ENCODE measurements around the gene GATA2. TPM values are rescaled to one million over a fixed set of nuclear protein-coding genes. Genes with fewer than 3 reads are reported as not detected.
A peak's percentile ranks its signal among the peaks of the same experiment; 100 is the strongest.

GATA2 gene
- total and polyA plus RNA-seq, 2 of the 8 experiments (the other 6 are each of a cell fraction or from before 2014, with no cell fraction given), result 0.03 to 0.30 TPM

DNA sequence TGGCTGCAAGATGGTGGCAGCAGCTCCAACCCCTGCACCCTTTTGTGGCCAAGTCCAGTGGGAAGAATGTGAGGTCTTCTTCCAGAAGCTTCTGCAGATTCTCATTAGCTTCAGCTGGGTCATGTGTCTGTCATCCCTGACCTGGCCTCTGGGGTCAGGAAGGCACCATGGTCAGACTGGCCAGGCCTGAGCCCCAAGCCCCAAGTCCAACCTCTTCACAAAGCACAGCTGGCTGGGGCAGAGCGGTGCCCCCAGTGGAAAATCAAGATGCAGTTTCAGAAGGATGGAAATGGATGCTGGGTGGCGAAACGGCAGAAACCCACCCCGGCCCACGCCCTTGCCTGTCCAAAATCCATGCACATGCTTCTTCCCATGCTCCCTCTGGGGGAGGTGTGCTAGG, 15.9 kb upstream of the GATA2 start:
- Histone ChIP-seq H4K91ac (replicated peaks; ENCODE audit: insufficient read length, low read length) (no peak overlapping the region), H2BK5ac (ENCODE audit: low read depth, low read length) (no peak overlapping the region), H3K4me2 (ENCODE audit: insufficient read depth in 1 of 2, low read depth in 2 of 2, low read length in 2 of 2) (no peak overlapping the region), H3K4me3 (ENCODE audit: extremely low read depth in 1 of 4, insufficient read depth in 2 of 4, low read depth in 3 of 4, low read length in 4 of 4) (no peak overlapping the region), H2AK5ac (ENCODE audit: low read depth, low read length) (no peak overlapping the region), H3K14ac (ENCODE audit: insufficient read length) (no peak overlapping the region), H4K20me1 (replicated peaks in 1 of 2; ENCODE audit: control insufficient read depth in 1 of 2, insufficient read depth in 2 of 2, low read length in 2 of 2) (no peaks in the 10 kb centered on the region), H3K18ac (ENCODE audit: extremely low read depth, low read length) (no peak overlapping the region), H3K4me1 (replicated peaks in 1 of 4; ENCODE audit: control insufficient read depth in 3 of 4, insufficient read depth in 4 of 4, low read length in 3 of 4) (no peaks in the 10 kb centered on the region), H3K79me2 (ENCODE audit: control insufficient read depth in 1 of 2, insufficient read depth in 2 of 2, low read length in 2 of 2) (no peaks in the 10 kb centered on the region), H2BK15ac (ENCODE audit: low read length) (no peak overlapping the region), H3K79me1 (ENCODE audit: low read depth, low read length) (no peaks in the 10 kb centered on the region), H3K27ac (ENCODE audit: low read depth, low read length) (no peak overlapping the region), H2BK20ac (ENCODE audit: low read length) (no peak overlapping the region), H2BK120ac (replicated peaks; ENCODE audit: low read depth, low read length) (no peak overlapping the region), H3K36me3 (ENCODE audit: control insufficient read depth in 2 of 4, insufficient read depth in 4 of 4, low read length in 3 of 4) (no peaks in the 10 kb centered on the region), H3K27me3 (replicated peaks in 1 of 4; ENCODE audit: control insufficient read depth in 3 of 4, extremely low read depth in 1 of 4, insufficient read depth in 3 of 4, low read length in 3 of 4) (no peaks in the 10 kb centered on the region; a peak in 3 of 7 replicates), H2BK12ac (ENCODE audit: low read depth, low read length) (no peak overlapping the region), H3K23me2 (ENCODE audit: low read depth, low read length) (no peaks in the 10 kb centered on the region), H3K56ac (replicated peaks; ENCODE audit: insufficient read length, low read depth, low read length) (no peak overlapping the region), H3K9ac (replicated peaks in 1 of 4; ENCODE audit: extremely low read depth in 1 of 4, low read depth in 3 of 4, low read length in 3 of 4) (no peak overlapping the region), H4K8ac (ENCODE audit: extremely low read depth, insufficient read depth, low read length) (no peak overlapping the region), H3K23ac (ENCODE audit: insufficient read length) (no peak overlapping the region), H3K4ac (replicated peaks; ENCODE audit: insufficient read length, low read depth, low read length) (no peak overlapping the region), H2AFZ (ENCODE audit: low read length) (no peak overlapping the region), H3K9me3 (ENCODE audit: insufficient read depth in 2 of 2, low read depth in 1 of 2, low read length in 1 of 2) (no peaks in the 10 kb centered on the region), H4K5ac (ENCODE audit: insufficient read length, low read depth, low read length) (no peak overlapping the region)
- TF ChIP-seq RAD21 (IDR thresholded peaks at IDR 0.05 in 1 of 2, conservative IDR thresholded peaks at IDR 0.05 in 1 of 2; ENCODE audit: low read depth in 2 of 2, low read length in 2 of 2) (peak in 1 of 2 experiments; percentile 19; a peak in 1 of 4 replicates), GTF2F1 (IDR thresholded peaks at IDR 0.05; ENCODE audit: borderline replicate concordance, low read depth, low read length) (no peak)
- TF ChIP-seq, protein P1, sequence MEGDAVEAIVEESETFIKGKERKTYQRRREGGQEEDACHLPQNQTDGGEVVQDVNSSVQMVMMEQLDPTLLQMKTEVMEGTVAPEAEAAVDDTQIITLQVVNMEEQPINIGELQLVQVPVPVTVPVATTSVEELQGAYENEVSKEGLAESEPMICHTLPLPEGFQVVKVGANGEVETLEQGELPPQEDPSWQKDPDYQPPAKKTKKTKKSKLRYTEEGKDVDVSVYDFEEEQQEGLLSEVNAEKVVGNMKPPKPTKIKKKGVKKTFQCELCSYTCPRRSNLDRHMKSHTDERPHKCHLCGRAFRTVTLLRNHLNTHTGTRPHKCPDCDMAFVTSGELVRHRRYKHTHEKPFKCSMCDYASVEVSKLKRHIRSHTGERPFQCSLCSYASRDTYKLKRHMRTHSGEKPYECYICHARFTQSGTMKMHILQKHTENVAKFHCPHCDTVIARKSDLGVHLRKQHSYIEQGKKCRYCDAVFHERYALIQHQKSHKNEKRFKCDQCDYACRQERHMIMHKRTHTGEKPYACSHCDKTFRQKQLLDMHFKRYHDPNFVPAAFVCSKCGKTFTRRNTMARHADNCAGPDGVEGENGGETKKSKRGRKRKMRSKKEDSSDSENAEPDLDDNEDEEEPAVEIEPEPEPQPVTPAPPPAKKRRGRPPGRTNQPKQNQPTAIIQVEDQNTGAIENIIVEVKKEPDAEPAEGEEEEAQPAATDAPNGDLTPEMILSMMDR (IDR thresholded peaks at IDR 0.05; ENCODE audit: control extremely low read depth in 1 of 3, insufficient read depth in 1 of 3, low read depth in 1 of 3, low read length in 3 of 3), result peak in 2 of 3 experiments; percentile 8 to 12; a peak in 1 of 4 replicates
- ChIA-PET CTCF (ENCODE audit: partially characterized antibody) (interaction anchor here (0.6 to 4.3 kb wide), 6 partner anchors 10 to 1914 kb away, joined by 3 to 21 read pairs (median 4); no protein-coding TSS in a partner anchor), POLR2A (ENCODE audit: partially characterized antibody) (no interaction called here)
- WGBS, 2 experiments (ENCODE audit: extremely low coverage in 1 of 2, insufficient coverage in 1 of 2, insufficient read length in 1 of 2, insufficient replicate concordance in 2 of 2, low coverage in 1 of 2, low lambda C conversion rate in 2 of 2, missing lambda C conversion rate in 1 of 2), result 97% methylated on average over 5 of the region's 5 CpGs; no CpG with 5 or more reads in 1 of the 2 experiments
- DNase-seq (ENCODE audit: low read depth in 1 of 2, low spot score in 2 of 2) (peak in 1 of 2 experiments; percentile 38), FAIRE-seq (no peak)
